Activated CD8-positive, alpha-beta T cell treated with anti-CD3 and anti-CD28 coated beads for 36 hours (primary cell): ENCODE data around the gene INHBE. TPM values are rescaled to one million over a fixed set of nuclear protein-coding genes. Genes with fewer than 3 reads are reported as not detected.
"Not testable (repeated sequence)": the region's sequence is repeated elsewhere in the genome, so short reads cannot be mapped to it uniquely, and the experiment has no call there.

Experiments
- ATAC-seq: fragments of 200-7000 bp; cut with Tn5 transposase; one replicate; pipeline ENCODE4 v1.10.0; 2021; ENCODE audit warnings: mild to moderate bottlenecking, moderate library complexity
- CTCF ChIA-PET: fragments of 350-600 bp; sonication (Branson Sonifier 250); formaldehyde crosslinking; loops from one replicate; lab custom pipeline; 2021; ENCODE audit warnings: antibody characterized with exemption; lab: Charles Lee
- POLR2A ChIA-PET: fragments of 350-600 bp; sonication (Branson Sonifier 250); formaldehyde crosslinking; loops from one replicate; lab custom pipeline; 2021; ENCODE audit warnings: antibody characterized with exemption; lab: Charles Lee
- DNase-seq: peaks from one replicate; pipeline ENCODE4 v3.0.0-alpha.2; 2020
- H3K27ac Mint-ChIP-seq: one replicate; pipeline ENCODE4 v1.8.0; 2021; ENCODE audit warnings: mild to moderate bottlenecking, mixed read lengths
- H3K27me3 Mint-ChIP-seq: one replicate; pipeline ENCODE4 v1.8.0; 2021; ENCODE audit warnings: mixed read lengths
- H3K36me3 Mint-ChIP-seq: one replicate; pipeline ENCODE4 v1.8.0; 2021; ENCODE audit warnings: low read depth, mixed read lengths
- H3K4me1 Mint-ChIP-seq: one replicate; pipeline ENCODE4 v1.8.0; 2021; ENCODE audit warnings: low read depth, mixed read lengths
- H3K4me3 Mint-ChIP-seq: one replicate; pipeline ENCODE4 v1.8.0; 2021; ENCODE audit warnings: mild to moderate bottlenecking, moderate library complexity, mixed read lengths
- H3K9me3 Mint-ChIP-seq: one replicate; pipeline ENCODE4 v1.8.0; 2021; ENCODE audit warnings: mixed read lengths
- CTCF ChIP-seq: fragments of 200-600 bp; IDR thresholded peaks from one replicate; pipeline ENCODE4 v1.8.0; 2022; ENCODE audit warnings: antibody characterized with exemption, mild to moderate bottlenecking
- intact Hi-C: fragments of 100-400 bp; cut with micrococcal nuclease; formaldehyde crosslinking; loops from one replicate; pipeline ENCODE4 v1.10.0; 2022
- total RNA-seq, 2 experiments: library from RNA; stranded (reverse); gene quantifications; one replicate each; pipeline ENCODE4 v1.2.3, GENCODE V29; 2021

INHBE gene
- total RNA-seq, 2 experiments from 2014 or later = 1.7 to 2.3 TPM

DNA sequence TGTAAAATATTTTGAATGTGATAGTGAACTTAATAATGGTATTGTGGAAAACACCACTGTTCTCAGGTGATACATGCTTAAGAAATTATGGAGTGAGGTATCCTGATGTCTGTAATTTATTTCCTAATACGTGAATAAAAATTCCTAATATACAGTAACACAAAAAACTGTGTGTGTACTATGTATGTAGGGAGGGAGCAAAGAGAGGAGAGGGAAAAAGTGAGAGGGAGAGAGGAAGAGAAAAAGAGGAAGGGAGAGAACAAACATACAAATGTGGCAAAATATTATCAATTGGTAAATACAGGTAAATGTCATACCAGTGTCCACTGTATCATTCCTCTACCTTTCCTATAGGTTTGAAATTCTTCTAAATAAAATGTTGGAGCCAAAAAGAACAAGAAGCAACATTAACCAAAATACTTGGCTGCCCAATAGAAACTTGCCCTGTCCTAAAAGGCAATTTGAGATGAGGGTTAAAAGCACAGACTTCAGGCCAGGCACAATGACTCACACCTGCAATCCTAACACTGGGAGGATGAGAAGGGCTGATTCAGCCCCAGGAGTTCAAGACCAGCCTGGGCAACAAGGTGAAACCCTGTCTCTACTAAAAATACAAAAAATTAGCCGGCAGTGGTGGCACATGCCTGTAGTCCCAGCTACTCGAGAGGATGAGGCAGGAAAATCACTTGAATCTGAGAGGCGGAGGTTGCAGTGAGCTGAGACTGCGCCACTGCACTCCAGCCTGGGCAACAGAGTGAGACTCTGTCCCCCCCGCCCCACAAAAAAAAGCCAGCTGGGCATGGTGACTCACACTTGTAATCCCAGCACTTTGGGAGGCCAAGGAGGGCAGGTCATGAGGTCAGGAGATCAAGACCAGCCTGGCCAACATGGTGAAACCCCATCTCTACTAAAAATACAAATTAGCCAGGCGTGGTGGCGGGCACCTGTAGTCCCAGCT is 38.8 kb upstream of the INHBE start:
- ChIA-PET POLR2A (interaction anchor here (0.8 kb wide), 1 partner anchor 14 kb away, joined by 3 read pairs; no protein-coding TSS in a partner anchor), CTCF (no interaction called here)
- H3K27me3 Mint-ChIP-seq = no peaks in the 10 kb centered on the region
- no peaks in the 10 kb centered on the region for H3K9me3 Mint-ChIP-seq
- H3K27ac Mint-ChIP-seq = no peak overlapping the region
- ATAC-seq (no peak), DNase-seq (no peak)
- intact Hi-C loops = no loop called here
- peaks cover 35% of the 10 kb centered on the region for H3K4me1 Mint-ChIP-seq
- TF ChIP-seq CTCF = no peak
- H3K4me3 Mint-ChIP-seq = no peak overlapping the region
- H3K36me3 Mint-ChIP-seq = peaks cover 9% of the 10 kb centered on the region

- ATAC-seq (no peak), DNase-seq (no peak)
- H3K27me3 Mint-ChIP-seq = no peaks in the 10 kb centered on the region
- peaks cover 17% of the 10 kb centered on the region for H3K36me3 Mint-ChIP-seq
- H3K4me1 Mint-ChIP-seq = peaks cover 28% of the 10 kb centered on the region
- POLR2A ChIA-PET = interaction anchor here (0.8 to 1.3 kb wide), 3 partner anchors 11 to 40 kb away, joined by 3 read pairs; no protein-coding TSS in a partner anchor
- no peak for TF ChIP-seq CTCF
- no peak overlapping the region for H3K27ac Mint-ChIP-seq
- intact Hi-C loops = no loop called here
- no peak overlapping the region for H3K4me3 Mint-ChIP-seq
- CTCF ChIA-PET = interaction anchor here (0.9 to 1.3 kb wide), 4 partner anchors 12 to 175 kb away, joined by 3 to 5 read pairs (median 3); no protein-coding TSS in a partner anchor
- no peaks in the 10 kb centered on the region for H3K9me3 Mint-ChIP-seq
Observed at GRCh38 chr12:57418255-57418654, 36.9 kb upstream of the INHBE start.

DNA sequence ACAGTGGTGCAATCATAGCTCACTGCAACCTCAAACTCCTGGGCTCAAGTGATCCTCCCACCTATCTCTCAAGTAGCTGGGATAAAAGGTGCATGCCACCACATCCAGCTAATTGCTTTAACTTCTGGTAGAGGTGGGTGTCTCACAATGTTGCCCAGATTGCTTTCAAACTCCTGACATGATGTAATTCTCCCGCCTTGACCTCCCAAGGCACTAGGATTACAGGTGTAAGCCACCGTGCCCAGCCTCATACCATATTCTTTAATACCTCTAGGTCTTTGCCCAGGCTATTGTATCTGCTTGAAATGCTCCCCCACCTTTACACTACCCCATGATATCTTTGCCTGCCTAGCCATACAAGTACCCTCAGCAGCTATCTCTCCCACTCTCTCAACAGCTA is 35.6 kb upstream of the INHBE start:
- no peaks in the 10 kb centered on the region for H3K9me3 Mint-ChIP-seq
- intact Hi-C loops = no loop called here
- CTCF ChIA-PET = interaction anchor here (1.5 kb wide), 1 partner anchor 33 kb away, joined by 3 read pairs; no protein-coding TSS in a partner anchor
- peaks cover 16% of the 10 kb centered on the region for H3K36me3 Mint-ChIP-seq
- no peak for TF ChIP-seq CTCF
- H3K4me3 Mint-ChIP-seq = no peak overlapping the region
- no peak overlapping the region for H3K27ac Mint-ChIP-seq
- POLR2A ChIA-PET = interaction anchor here (0.6 to 1.1 kb wide), 2 partner anchors 10 to 100 kb away, joined by 3 read pairs; no protein-coding TSS in a partner anchor
- H3K4me1 Mint-ChIP-seq = peaks cover 30% of the 10 kb centered on the region
- no peaks in the 10 kb centered on the region for H3K27me3 Mint-ChIP-seq
- ATAC-seq (no peak), DNase-seq (no peak)

GRCh38 chr12:57420482-57420881 is 34.6 kb upstream of the INHBE start:
- TF ChIP-seq CTCF = no peak
- intact Hi-C loops = no loop called here
- no peak overlapping the region for H3K4me3 Mint-ChIP-seq
- no peak for ATAC-seq
- no peaks in the 10 kb centered on the region for H3K27me3 Mint-ChIP-seq
- peaks cover 19% of the 10 kb centered on the region for H3K36me3 Mint-ChIP-seq
- CTCF ChIA-PET = no interaction called here
- DNase-seq = no peak
- POLR2A ChIA-PET = no interaction called here
- peaks cover 30% of the 10 kb centered on the region for H3K4me1 Mint-ChIP-seq
- no peaks in the 10 kb centered on the region for H3K9me3 Mint-ChIP-seq
- peak overlapping the region; percentile 10 for H3K27ac Mint-ChIP-seq

DNA sequence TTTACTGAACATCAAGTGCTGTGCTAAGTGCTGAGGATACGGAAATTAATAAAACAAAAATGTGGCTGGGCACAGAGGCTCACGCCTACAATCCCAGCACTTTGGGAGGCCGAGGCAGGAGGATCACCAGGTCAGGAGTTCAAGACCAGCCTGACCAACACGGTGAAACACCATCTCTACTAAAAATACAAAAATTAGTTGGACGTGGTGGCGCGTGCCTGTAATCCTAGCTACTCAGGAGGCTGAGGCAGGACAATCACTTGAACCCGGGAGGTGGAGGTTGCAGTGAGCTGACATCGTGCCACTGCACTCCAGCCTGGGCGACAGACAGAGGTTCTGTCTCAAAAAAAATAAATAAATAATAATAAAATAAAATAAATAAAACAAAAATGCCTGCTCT is 28.2 kb upstream of the INHBE start:
- Mint-ChIP-seq H3K36me3 (peaks cover 22% of the 10 kb centered on the region), H3K4me1 (peaks cover 39% of the 10 kb centered on the region)
- H3K9me3 Mint-ChIP-seq, H3K27ac Mint-ChIP-seq, ATAC-seq, H3K4me3 Mint-ChIP-seq, intact Hi-C loops, DNase-seq, H3K27me3 Mint-ChIP-seq: not testable (repeated sequence)
- POLR2A ChIA-PET = interaction anchor here (1.3 kb wide), 1 partner anchor 147 kb away, joined by 4 read pairs; no protein-coding TSS in a partner anchor
- CTCF ChIA-PET = interaction anchor here (1.1 to 1.4 kb wide), 2 partner anchors 32 to 213 kb away, joined by 4 to 5 read pairs; no protein-coding TSS in a partner anchor
